Measurements from ENCODE around the gene EYA3. TPM values are rescaled to one million over a fixed set of nuclear protein-coding genes. Genes with fewer than 3 reads are reported as not detected.

The EYA3 gene, protein sequence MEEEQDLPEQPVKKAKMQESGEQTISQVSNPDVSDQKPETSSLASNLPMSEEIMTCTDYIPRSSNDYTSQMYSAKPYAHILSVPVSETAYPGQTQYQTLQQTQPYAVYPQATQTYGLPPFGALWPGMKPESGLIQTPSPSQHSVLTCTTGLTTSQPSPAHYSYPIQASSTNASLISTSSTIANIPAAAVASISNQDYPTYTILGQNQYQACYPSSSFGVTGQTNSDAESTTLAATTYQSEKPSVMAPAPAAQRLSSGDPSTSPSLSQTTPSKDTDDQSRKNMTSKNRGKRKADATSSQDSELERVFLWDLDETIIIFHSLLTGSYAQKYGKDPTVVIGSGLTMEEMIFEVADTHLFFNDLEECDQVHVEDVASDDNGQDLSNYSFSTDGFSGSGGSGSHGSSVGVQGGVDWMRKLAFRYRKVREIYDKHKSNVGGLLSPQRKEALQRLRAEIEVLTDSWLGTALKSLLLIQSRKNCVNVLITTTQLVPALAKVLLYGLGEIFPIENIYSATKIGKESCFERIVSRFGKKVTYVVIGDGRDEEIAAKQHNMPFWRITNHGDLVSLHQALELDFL
- 14.0 and 18.8 TPM in 2 replicates for total RNA-seq

DNA sequence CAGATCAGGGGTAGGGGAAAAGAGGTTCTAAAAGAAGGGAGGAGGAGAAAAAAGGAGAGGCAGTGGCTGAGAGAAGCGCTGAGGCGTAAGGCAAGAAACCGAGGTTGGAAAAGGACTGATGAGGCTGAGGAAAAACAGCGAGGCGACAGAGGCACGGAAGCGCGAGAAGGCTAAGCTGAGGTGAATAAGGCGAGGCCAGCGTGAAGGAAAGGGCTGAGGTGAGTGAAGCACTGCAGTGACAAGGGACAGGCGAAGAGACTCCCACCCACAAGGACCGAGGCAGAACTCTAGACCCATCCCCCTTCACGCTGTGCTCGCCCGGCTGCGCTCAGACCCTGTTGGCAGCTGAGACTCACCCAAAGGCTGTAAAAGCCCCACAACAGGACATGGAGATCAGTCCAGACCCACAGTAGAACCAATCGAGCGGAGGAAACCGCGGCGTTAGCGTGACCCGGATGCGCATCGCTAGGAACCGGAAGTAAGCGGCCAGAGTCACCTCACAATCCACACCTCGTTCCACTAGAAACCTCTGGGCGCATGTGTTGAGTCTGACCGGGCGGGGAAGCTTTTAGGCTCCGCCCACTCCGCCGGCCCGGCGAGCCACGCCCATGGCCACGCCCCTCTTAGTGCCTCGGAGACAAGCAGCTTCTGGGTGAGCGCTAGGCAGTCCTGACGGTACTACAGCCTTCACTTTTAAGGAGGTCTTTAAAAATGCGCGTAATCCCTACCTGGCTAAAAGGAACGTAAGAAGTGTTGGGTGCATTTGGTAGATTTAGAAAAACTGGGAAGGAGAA lies at the start of gene EYA3:
Gene EYA3 (minus strand): TSS at position 443 of the 794 bp plus-strand sequence. CDS start 30,584 bp downstream, outside the sequence.
- peak; percentile 99 for DNase-seq

DNA sequence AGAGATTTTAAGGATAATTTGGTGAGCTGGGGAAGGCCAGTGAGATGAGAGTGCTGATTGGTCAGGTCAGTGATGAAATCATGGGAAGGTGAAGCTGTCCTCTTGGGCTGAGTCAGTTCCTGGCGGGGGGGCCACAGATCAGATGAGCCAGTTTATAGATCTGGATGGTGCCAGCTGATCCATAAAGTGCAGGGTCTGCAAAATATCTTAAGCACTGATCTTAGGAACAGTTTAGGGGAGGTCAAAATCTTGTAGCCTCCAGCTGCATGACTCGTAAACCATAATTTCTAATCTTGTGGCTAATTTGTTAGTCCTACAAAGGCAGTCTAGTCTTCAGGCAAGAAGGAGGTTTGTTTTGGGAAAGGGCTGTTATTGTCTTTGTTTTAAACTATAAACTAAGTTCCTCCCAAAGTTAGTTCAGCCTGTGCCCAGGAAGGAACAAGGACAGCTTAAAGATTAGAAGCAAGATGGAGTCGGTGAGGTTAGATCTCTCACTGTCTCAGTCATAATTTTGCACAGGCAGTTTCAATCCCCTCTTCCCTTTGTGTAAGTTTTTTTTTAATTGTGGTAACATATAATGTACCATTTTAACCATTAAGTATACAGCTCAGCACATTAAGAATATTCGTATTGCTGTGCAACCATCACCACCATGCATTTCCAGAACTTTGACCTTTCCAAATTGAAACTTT lies 48.7 kb upstream of the EYA3 start:
- DNase-seq = no peak

GRCh38 chr1:28136169-28136921 lies 47.9 kb upstream of the EYA3 start:
- no peak for DNase-seq

- no peak for DNase-seq
Measured at GRCh38 chr1:28135371-28136168, 47.2 kb upstream of the EYA3 start.

GRCh38 chr1:28134651-28135207 lies 46.3 kb upstream of the EYA3 start:
- no peak for DNase-seq

DNA sequence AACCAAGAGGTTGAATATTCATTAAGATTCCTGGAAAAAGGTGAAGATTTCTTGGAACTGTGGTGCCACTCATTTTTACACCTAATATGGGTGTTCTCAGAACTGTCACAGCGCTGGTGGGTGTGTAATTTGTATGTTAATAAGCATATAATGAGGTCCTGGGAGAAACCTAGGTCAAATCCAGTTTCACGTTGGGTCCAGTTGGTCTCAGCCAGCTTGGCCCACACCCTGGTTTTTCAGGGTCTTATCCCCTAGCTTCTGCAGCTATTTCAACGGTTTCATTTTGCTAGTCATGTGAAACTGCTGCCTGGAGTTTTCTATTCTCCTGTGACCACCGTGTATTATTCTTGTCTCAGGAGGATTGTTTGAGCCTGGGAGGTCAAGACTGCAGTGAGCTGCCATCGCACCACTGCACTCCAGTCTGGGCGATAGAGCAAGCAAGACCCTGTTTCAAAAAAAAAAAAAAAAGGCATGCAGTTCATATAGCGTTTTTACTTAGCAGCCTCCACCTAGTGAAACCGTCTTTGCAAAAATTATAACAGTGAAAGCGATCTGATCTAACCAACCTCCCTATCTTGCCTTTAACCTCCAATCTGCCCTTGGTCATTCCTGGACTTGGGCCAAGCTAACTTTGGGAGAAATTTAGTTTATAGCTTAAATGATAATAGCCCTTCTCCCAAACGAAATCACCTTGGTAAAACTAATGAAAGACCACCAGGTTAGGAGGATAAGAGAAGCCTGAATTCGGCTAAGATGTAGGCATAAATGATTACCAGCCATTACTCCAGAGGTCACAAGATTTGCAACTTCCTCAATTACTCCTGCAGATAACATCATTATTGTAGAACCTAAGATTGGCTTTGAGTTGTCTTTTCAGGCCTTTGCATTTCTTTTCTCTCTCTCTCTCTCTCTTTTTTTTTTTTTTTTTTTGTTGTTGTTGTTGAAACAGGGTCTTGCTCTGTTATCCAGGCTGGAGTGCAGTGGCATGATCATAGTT lies 44.1 kb upstream of the EYA3 start:
- no peak for DNase-seq

DNA sequence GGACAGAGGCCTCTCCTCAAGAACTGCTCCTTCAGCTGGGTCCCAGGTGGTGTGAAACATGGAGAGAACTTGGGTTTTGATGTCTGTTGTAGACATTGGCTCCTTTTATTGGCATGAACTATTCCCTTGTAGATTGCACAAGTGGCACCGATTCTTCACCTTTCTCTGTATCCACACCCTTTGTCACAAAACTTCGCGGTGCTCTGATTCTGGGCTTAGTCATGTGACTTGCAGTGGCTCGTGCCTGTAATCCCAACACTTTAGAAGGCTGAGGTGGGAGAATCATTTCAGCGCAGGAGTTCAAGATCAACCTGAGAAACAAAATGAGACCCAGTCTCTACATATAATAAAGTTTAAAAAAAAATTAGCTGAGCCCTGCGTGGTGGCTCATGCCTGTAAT lies 42.5 kb upstream of the EYA3 start:
- no peak for DNase-seq

DNA sequence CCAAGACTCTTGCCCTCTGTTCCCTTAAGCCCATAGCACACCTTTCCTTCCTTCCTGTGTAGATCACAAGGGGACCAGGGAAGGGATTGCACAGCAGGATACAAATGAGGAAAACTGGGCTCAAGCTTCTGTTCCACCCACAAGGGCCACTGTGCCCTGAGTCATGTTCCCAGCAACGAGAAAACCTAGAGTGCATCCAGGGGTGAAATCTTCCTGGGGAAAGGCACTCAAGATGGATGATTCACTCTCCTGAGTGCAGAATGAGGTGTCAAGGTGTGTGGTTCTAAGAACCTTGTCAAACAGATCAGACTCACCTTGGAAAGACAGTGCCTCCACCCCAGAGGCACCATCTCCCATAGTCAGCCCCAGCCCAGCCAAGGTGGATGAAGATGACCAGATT lies 40.7 kb upstream of the EYA3 start:
- DNase-seq = peak; percentile 35

GRCh38 chr1:28127617-28128257 lies 39.3 kb upstream of the EYA3 start:
- no peak for DNase-seq

- no peak for DNase-seq
Measured at GRCh38 chr1:28126783-28127490, 38.5 kb upstream of the EYA3 start.

DNA sequence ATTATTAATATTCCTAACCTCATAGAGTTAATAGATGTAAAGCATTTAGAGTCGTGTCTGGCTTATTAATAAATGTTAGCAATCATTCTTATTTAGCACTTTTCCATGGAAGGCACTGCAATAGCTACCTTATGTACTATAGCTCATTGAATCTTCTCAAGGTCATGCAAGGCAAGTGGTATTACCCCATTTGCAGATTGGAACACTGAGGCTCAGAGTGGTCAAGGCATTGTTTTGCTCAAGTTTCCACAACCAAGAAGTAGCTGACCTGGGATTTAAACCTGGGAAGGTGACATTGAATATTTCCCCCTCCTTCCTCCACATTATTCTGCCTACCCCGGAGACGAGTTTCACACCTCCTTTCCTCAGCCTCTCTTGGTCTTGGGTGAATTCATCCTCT lies 37.8 kb upstream of the EYA3 start:
- no peak for DNase-seq

DNA sequence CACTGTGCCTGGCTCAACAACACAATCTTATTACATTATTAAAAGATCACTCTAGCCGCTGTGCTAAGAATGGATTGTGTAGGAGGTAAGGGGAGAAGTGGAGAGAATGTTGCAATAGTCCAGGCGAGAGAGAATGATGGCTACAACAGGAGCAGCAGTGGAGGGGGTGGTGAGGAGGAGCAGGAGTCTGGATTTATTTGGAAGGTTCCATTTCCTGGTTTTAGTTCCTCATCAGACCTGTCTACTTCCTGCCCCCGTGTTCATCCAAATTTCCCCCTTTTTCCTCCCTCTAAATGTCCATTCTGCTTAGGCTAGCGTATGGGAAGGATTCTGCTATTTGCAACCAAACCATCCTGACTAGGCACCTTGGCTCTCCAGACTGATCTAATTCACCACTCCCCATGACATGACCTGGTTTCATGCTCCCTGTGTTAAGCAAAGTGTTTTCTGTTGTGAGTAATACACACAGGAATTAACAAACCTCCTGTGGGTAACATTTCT lies 35.1 kb upstream of the EYA3 start:
- no peak for DNase-seq

GRCh38 chr1:28122183-28122582 lies 33.8 kb upstream of the EYA3 start:
- DNase-seq = no peak

DNA sequence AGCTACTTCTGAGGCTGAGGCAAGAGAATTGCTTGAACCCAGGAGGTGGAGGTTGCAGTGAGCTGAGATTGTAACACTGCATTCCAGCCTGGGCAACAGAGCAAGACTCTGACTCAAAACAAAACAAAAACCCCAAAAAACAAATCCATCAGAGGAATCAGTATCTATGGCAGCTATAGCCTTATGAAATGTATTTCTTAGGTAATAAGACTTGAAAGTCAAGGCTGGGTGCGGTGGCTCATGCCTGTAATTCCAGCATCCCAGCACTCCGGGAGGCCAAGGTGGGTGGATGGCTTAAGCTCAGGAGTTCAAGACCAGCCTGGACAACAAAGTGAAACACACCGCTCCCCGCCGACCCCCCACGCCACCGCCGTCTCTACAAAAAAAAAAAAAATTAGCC lies 31.1 kb upstream of the EYA3 start:
- DNase-seq = no peak

GRCh38 chr1:28118640-28119307 lies 30.4 kb upstream of the EYA3 start:
- DNase-seq = no peak

- no peak for DNase-seq
Measured at GRCh38 chr1:28115267-28115666, 26.9 kb upstream of the EYA3 start.

DNA sequence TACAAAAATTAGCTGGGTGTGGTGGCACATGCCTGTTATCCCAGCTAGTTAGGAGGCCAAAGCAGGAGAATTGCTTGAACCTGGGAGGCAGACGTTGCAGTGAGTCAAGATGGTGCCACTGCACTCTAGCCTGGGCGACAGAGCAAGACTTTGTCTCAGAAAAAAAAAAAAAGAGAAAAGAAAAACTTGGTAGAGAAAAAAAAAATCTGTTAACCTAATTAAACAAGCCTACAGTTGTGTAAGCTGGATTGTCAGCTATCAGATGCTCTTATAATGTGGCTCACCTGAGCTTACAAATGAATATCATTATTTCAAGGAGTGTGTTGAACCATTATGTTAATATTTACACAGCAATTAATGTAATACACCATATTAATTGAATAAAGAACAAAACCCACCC lies 26.4 kb upstream of the EYA3 start:
- DNase-seq = no peak

DNA sequence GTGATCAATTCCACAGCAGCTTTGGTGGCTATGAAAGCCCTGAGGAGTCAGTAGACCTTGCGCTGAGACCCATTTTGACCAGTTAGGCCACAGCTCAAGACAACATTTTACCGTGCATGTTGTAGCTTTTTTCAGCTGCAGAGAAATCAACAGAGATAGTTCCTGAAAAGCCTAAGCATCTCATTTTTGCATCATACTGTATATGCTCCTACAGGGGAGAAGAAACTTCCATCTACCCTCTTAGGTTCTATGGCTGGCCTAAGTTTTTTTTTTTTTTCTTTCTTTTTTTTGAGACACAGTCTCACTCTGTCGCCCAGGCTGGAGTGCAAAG lies 24.8 kb upstream of the EYA3 start:
- no peak for DNase-seq

Data from dermis blood vessel endothelial cell (primary cell).